HL-60 (cell line): ENCODE measurements around the gene SSNA1.

ENCODE experiments used
- CTCF ChIP-seq: IDR thresholded peaks from one replicate; pipeline ENCODE4 v1.5.1; 2011; ENCODE audit warnings: low read length, control low read depth, inconsistent platforms; ENCODE audit not compliant: insufficient read depth
- GABPA ChIP-seq: IDR thresholded peaks from 2 replicates; pipeline ENCODE4 v1.6.1; 2012; ENCODE audit warnings: low read depth
- POLR2AphosphoS5 ChIP-seq: IDR thresholded peaks from 2 replicates; pipeline ENCODE4 v1.6.1; 2012; ENCODE audit warnings: low read depth
- SPI1 ChIP-seq: IDR thresholded peaks from 2 replicates; pipeline ENCODE4 v1.6.1; 2012; ENCODE audit warnings: low read depth, mild to moderate bottlenecking, borderline replicate concordance
- TF ChIP-seq, protein P1 (sequence below): IDR thresholded peaks from 2 replicates; pipeline ENCODE4 v1.6.1; 2012; ENCODE audit warnings: low read depth; ENCODE audit not compliant: insufficient replicate concordance

- TF ChIP-seq CTCF (no peak), POLR2AphosphoS5 (no peak), GABPA (no peak), SPI1 (no peak)
- TF ChIP-seq, protein P1, sequence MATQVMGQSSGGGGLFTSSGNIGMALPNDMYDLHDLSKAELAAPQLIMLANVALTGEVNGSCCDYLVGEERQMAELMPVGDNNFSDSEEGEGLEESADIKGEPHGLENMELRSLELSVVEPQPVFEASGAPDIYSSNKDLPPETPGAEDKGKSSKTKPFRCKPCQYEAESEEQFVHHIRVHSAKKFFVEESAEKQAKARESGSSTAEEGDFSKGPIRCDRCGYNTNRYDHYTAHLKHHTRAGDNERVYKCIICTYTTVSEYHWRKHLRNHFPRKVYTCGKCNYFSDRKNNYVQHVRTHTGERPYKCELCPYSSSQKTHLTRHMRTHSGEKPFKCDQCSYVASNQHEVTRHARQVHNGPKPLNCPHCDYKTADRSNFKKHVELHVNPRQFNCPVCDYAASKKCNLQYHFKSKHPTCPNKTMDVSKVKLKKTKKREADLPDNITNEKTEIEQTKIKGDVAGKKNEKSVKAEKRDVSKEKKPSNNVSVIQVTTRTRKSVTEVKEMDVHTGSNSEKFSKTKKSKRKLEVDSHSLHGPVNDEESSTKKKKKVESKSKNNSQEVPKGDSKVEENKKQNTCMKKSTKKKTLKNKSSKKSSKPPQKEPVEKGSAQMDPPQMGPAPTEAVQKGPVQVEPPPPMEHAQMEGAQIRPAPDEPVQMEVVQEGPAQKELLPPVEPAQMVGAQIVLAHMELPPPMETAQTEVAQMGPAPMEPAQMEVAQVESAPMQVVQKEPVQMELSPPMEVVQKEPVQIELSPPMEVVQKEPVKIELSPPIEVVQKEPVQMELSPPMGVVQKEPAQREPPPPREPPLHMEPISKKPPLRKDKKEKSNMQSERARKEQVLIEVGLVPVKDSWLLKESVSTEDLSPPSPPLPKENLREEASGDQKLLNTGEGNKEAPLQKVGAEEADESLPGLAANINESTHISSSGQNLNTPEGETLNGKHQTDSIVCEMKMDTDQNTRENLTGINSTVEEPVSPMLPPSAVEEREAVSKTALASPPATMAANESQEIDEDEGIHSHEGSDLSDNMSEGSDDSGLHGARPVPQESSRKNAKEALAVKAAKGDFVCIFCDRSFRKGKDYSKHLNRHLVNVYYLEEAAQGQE, result no peak
Measured at GRCh38 chr9:137226338-137227053, 38.0 kb downstream of the SSNA1 start.
